Measurements from ENCODE around the gene DAZL. TPM values are rescaled to one million over a fixed set of nuclear protein-coding genes. Genes with fewer than 3 reads are reported as not detected.

The DAZL gene
- polyA plus RNA-seq, 3 donors = not detected

DNA sequence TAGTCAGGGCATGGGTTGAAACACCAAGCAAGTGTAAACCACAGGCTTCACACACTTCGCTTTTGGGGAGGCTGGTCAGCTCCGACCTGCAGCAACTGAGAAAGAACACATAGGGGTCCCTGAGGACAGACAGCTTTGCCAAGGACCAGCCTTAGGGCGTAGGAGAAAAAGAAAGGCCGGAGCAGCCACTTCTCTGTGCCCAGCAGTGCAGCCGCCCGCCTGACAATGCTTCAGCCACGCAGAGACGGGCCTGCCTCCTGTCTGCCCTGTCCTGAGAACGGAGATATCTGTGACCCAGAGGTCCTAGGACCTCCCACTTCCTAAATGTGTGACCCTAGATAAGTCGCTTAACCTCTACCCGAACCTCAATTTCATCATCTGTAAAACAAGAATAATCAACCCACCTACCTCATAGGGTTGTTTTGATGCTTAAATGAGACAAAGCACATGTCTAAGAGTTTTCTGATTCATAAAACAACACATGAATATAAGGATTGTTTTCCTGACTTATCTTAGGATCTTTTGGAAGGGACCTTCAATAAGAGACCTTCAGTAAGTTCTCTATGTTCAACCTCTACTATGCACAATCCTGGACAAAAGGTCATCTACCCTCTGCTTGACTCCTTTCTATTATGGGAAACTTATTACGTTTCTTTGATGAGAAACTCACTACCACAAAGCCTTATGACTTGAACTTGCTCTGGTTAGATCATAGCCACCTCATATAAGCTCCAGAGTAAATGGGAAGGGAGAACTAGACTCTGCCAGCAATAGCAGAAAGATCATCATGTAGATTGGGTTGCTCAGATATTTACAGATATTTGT lies 58.8 kb downstream of the DAZL start:
- H3K4me1 ChIP-seq (ENCODE audit: control insufficient read depth in 1 of 2, insufficient read depth in 2 of 2, low read length in 2 of 2) = no peaks in the 10 kb centered on the region
- WGBS (ENCODE audit: insufficient coverage) = 83% methylated on average over 9 of the region's 12 CpGs
- no peaks in the 10 kb centered on the region for H3K36me3 Mint-ChIP-seq
- DNase-seq = no peak
- H3K9me3 Mint-ChIP-seq = no peaks in the 10 kb centered on the region
- peaks cover 2% of the 10 kb centered on the region for H3K4me1 Mint-ChIP-seq
- no peaks in the 10 kb centered on the region for H3K9me3 ChIP-seq (replicated peaks in 1 of 2; ENCODE audit: control insufficient read depth in 1 of 2, insufficient read depth in 1 of 2, low read length in 2 of 2)
- intact Hi-C loops (cut with micrococcal nuclease) = no loop called here
- peaks cover 0 to 3% (median 3%) of the 10 kb centered on the region in 3 donors for H3K27me3 Mint-ChIP-seq (ENCODE audit: low read depth in 3 of 3)
- H3K79me2 ChIP-seq (ENCODE audit: insufficient read depth, low read length) = no peaks in the 10 kb centered on the region
- H4K20me1 ChIP-seq (ENCODE audit: insufficient read depth, low read length) = no peaks in the 10 kb centered on the region
- TF ChIP-seq, protein P1, sequence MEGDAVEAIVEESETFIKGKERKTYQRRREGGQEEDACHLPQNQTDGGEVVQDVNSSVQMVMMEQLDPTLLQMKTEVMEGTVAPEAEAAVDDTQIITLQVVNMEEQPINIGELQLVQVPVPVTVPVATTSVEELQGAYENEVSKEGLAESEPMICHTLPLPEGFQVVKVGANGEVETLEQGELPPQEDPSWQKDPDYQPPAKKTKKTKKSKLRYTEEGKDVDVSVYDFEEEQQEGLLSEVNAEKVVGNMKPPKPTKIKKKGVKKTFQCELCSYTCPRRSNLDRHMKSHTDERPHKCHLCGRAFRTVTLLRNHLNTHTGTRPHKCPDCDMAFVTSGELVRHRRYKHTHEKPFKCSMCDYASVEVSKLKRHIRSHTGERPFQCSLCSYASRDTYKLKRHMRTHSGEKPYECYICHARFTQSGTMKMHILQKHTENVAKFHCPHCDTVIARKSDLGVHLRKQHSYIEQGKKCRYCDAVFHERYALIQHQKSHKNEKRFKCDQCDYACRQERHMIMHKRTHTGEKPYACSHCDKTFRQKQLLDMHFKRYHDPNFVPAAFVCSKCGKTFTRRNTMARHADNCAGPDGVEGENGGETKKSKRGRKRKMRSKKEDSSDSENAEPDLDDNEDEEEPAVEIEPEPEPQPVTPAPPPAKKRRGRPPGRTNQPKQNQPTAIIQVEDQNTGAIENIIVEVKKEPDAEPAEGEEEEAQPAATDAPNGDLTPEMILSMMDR (IDR thresholded peaks at IDR 0.05) = no peak
- H3K27me3 ChIP-seq (ENCODE audit: control insufficient read depth in 2 of 2, insufficient read depth in 2 of 2, low read length in 2 of 2) = no peaks in the 10 kb centered on the region
- no peak overlapping the region for H3K4me2 ChIP-seq (replicated peaks; ENCODE audit: extremely low read depth, low read length, poor library complexity, severe bottlenecking)
- H3K4me3 ChIP-seq (replicated peaks in 1 of 3; ENCODE audit: low read depth in 2 of 3, low read length in 3 of 3) = no peak overlapping the region
- H3K27ac ChIP-seq (ENCODE audit: low read depth in 1 of 2, low read length in 2 of 2) = no peak overlapping the region
- H3K27ac Mint-ChIP-seq = peak overlapping the region in 1 of 7 donors; percentile 25
- H3K9ac ChIP-seq (ENCODE audit: insufficient read depth, low read length, poor library complexity, severe bottlenecking) = no peak overlapping the region
- no peak overlapping the region for H2AFZ ChIP-seq (ENCODE audit: insufficient read depth, low read depth, low read length, poor library complexity, severe bottlenecking)
- no peak overlapping the region for H3K4me3 Mint-ChIP-seq
- H3K36me3 ChIP-seq (replicated peaks in 1 of 2; ENCODE audit: control insufficient read depth in 1 of 2, insufficient read depth in 2 of 2, low read length in 2 of 2) = no peaks in the 10 kb centered on the region

DNA sequence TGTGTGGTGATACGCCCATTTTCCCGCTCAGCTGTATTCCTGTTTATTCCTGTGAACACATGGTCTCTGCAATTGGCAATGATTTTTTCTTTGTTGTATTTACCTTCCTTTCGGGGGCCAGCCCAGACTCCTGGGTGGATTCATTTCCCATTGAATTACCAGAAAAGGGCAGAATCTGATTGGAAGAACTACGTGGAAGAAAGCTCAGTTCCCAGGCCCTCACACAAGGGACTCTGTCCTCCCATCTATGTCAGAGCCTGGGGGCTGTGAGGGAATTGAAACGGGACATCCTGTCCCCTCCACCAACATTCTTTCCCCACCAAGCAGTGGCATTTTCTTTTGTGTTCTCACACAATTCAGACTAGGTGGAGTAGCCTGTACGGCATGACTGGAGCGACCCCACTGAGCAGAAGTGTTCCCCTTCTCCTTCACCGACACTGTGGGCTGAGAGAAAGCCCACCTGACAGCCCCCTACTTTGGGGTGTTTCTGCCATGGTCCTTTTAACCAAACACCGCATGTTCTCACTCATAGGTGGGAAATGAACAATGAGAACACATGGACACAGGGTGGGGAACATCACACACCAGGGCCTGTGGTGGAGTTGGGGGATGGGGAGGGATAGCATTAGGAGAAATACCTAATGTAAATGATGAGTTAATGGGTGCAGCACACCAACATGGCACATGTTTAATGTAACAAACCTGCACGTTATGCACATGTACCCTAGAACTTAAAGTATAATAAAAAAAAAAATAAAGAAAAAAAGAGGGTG lies 59.6 kb downstream of the DAZL start:
- Mint-ChIP-seq H3K36me3 (no peaks in the 10 kb centered on the region), H3K4me3 (no peak overlapping the region), H3K27me3 (ENCODE audit: low read depth in 3 of 3) (peaks cover 0 to 4% (median 3%) of the 10 kb centered on the region in 3 donors), H3K9me3 (no peaks in the 10 kb centered on the region), H3K27ac (peak overlapping the region in 2 of 7 donors; percentile 45 to 54), H3K4me1 (no peaks in the 10 kb centered on the region)
- TF ChIP-seq, protein P1 (IDR thresholded peaks at IDR 0.05) = no peak
- intact Hi-C loops (cut with micrococcal nuclease) = no loop called here
- Histone ChIP-seq H3K79me2 (ENCODE audit: insufficient read depth, low read length) (no peaks in the 10 kb centered on the region), H2AFZ (ENCODE audit: insufficient read depth, low read depth, low read length, poor library complexity, severe bottlenecking) (no peak overlapping the region), H3K27ac (ENCODE audit: low read depth in 1 of 2, low read length in 2 of 2) (no peak overlapping the region), H3K4me2 (replicated peaks; ENCODE audit: extremely low read depth, low read length, poor library complexity, severe bottlenecking) (no peak overlapping the region), H3K4me3 (replicated peaks in 1 of 3; ENCODE audit: low read depth in 2 of 3, low read length in 3 of 3) (no peak overlapping the region), H3K4me1 (ENCODE audit: control insufficient read depth in 1 of 2, insufficient read depth in 2 of 2, low read length in 2 of 2) (no peaks in the 10 kb centered on the region), H4K20me1 (ENCODE audit: insufficient read depth, low read length) (no peaks in the 10 kb centered on the region), H3K27me3 (ENCODE audit: control insufficient read depth in 2 of 2, insufficient read depth in 2 of 2, low read length in 2 of 2) (no peaks in the 10 kb centered on the region), H3K9me3 (replicated peaks in 1 of 2; ENCODE audit: control insufficient read depth in 1 of 2, insufficient read depth in 1 of 2, low read length in 2 of 2) (no peaks in the 10 kb centered on the region), H3K9ac (ENCODE audit: insufficient read depth, low read length, poor library complexity, severe bottlenecking) (no peak overlapping the region), H3K36me3 (replicated peaks in 1 of 2; ENCODE audit: control insufficient read depth in 1 of 2, insufficient read depth in 2 of 2, low read length in 2 of 2) (no peaks in the 10 kb centered on the region)
- no peak for DNase-seq
- WGBS (ENCODE audit: insufficient coverage) = no CpG with 5 or more reads among the region's 10 CpGs
